Ovary (tissue), 7 donors: ENCODE results near the gene SORL1-AS1.

Source experiments
- DNase-seq, 5 donors: peaks; one replicate each; pipeline ENCODE4 v3.0.0-alpha.2; 2019 to 2020
- H3K27ac ChIP-seq, 2 donors: fragments of 200-600 bp; one replicate each; pipeline versions ENCODE4 v1.5.1 to v1.8.0; 2019 to 2022
- H3K27me3 ChIP-seq: fragments of 200-600 bp; one replicate; pipeline ENCODE4 v1.8.0; 2022
- H3K36me3 ChIP-seq: fragments of 200-600 bp; sonication (generic); one replicate; pipeline ENCODE4 v1.5.1; 2019
- H3K4me1 ChIP-seq: one replicate; pipeline ENCODE4 v1.8.1; 2013; ENCODE audit warnings: mild to moderate bottlenecking, moderate library complexity; ENCODE audit not compliant: insufficient read depth
- H3K4me3 ChIP-seq: fragments of 200-600 bp; sonication (generic); one replicate; pipeline ENCODE4 v1.5.1; 2017
- H3K9me3 ChIP-seq, 2 donors: fragments of 200-600 bp in 1 of 2; sonication (generic) in 1 of 2; one replicate each; pipeline versions ENCODE4 v1.5.1 to v1.8.1; 2013 to 2019; ENCODE audit warnings: mild to moderate bottlenecking in 1 of 2, moderate library complexity in 1 of 2
- CTCF ChIP-seq, 3 donors: fragments of 450-650 bp in 2 of 3; fragments of 200-600 bp in 1 of 3; IDR thresholded peaks; one replicate each; pipeline versions ENCODE4 v1.5.1 to v1.8.0; 2016 to 2022; ENCODE audit warnings: antibody characterized with exemption in 3 of 3, mild to moderate bottlenecking in 1 of 3
- EP300 ChIP-seq: sonication (generic); formaldehyde crosslinking; IDR thresholded peaks from one replicate; pipeline ENCODE4 v1.6.1; 2017; ENCODE audit warnings: antibody characterized with exemption
- POLR2A ChIP-seq: fragments of 450-650 bp; IDR thresholded peaks from one replicate; pipeline ENCODE4 v1.6.1; 2017; ENCODE audit warnings: antibody characterized with exemption, mild to moderate bottlenecking, moderate library complexity
- WGBS, 3 donors: extraction: QIAGEN DNeasy Blood & Tissue Kit in 1 of 3; methylation state at CpG; one replicate each; pipeline versions ENCODE4 v1.1.5 to v1.1.7; 2013 to 2017; 5-methylcytosine and 5-hydroxymethylcytosine counted together
- intact Hi-C, 4 donors: fragments of 100-400 bp; cut with DNase I; formaldehyde crosslinking; loops; one replicate each; pipeline versions ENCODE4 v1.11.0 to v1.15.1; 2022 to 2023
- donor health status: DM: no; HTN: no; CAD: no; lungs with moderate emphysema.
- donor health status: DM: no; HTN: no; CAD: no.
- donor health status: Bipolar disorder and iron deficiency.
- donor health status: DM: no; HTN: no; CAD: no.
- donor health status: DM: yes; HTN: yes; CAD: no.

Gene SORL1-AS1

GRCh38 chr11:121437018-121437685 lies 15.6 kb downstream of the SORL1-AS1 start:
- DNase-seq = no peak
- no peak overlapping the region for H3K27ac ChIP-seq
- intact Hi-C loops = no loop called here
- no peaks in the 10 kb centered on the region for H3K4me1 ChIP-seq
- H3K27me3 ChIP-seq = no peaks in the 10 kb centered on the region
- no peak overlapping the region for H3K4me3 ChIP-seq
- no peak for TF ChIP-seq POLR2A
- no peak for TF ChIP-seq CTCF (IDR thresholded peaks at IDR 0.05)
- TF ChIP-seq EP300 = no peak
- H3K9me3 ChIP-seq = no peaks in the 10 kb centered on the region
- H3K36me3 ChIP-seq = no peaks in the 10 kb centered on the region

- 93 to 95% (median 95%) methylated on average over 3 of the region's 3 CpGs for WGBS, 3 donors
- no peak for DNase-seq
Measured at GRCh38 chr11:121435551-121436511, 16.9 kb downstream of the SORL1-AS1 start.

GRCh38 chr11:121435132-121435531 lies 17.6 kb downstream of the SORL1-AS1 start:
- Histone ChIP-seq H3K4me3 (no peak overlapping the region), H3K4me1 (no peaks in the 10 kb centered on the region), H3K36me3 (no peaks in the 10 kb centered on the region), H3K27ac (no peak overlapping the region), H3K9me3 (no peaks in the 10 kb centered on the region), H3K27me3 (no peaks in the 10 kb centered on the region)
- no peak for DNase-seq
- TF ChIP-seq CTCF (IDR thresholded peaks at IDR 0.05) (no peak), POLR2A (no peak), EP300 (no peak)
- intact Hi-C loops = no loop called here
- 63 to 78% (median 74%) methylated on average over 4 of the region's 4 CpGs for whole genome bisulfite sequencing, 3 donors

More at GRCh38 chr11:121435551-121436511, 16.9 kb downstream of the SORL1-AS1 start:
- no peaks in the 10 kb centered on the region for H3K27me3 ChIP-seq
- intact Hi-C loops = no loop called here
- no peak for TF ChIP-seq CTCF (IDR thresholded peaks at IDR 0.05)
- no peak for TF ChIP-seq POLR2A
- no peak for TF ChIP-seq EP300
- H3K9me3 ChIP-seq = no peaks in the 10 kb centered on the region
- H3K4me3 ChIP-seq = no peak overlapping the region
- no peak overlapping the region for H3K27ac ChIP-seq
- H3K36me3 ChIP-seq = no peaks in the 10 kb centered on the region
- H3K4me1 ChIP-seq = no peaks in the 10 kb centered on the region

- Histone ChIP-seq H3K4me3 (no peak overlapping the region), H3K27ac (no peak overlapping the region), H3K36me3 (no peaks in the 10 kb centered on the region), H3K27me3 (no peaks in the 10 kb centered on the region), H3K4me1 (no peaks in the 10 kb centered on the region), H3K9me3 (no peaks in the 10 kb centered on the region)
- WGBS, 3 donors = 61 to 70% (median 69%) methylated on average over 4 of the region's 4 CpGs
- DNase-seq = no peak
- intact Hi-C loops = no loop called here
- TF ChIP-seq CTCF (IDR thresholded peaks at IDR 0.05) (no peak), EP300 (no peak), POLR2A (no peak)
Measured at GRCh38 chr11:121431820-121432526, 20.8 kb downstream of the SORL1-AS1 start.
